ENCODE data around the gene CLEC18A. TPM values are rescaled to one million over a fixed set of nuclear protein-coding genes. Genes with fewer than 3 reads are reported as not detected.

Gene CLEC18A
- total RNA-seq, 4 donors from 2014 or later: 0.48 to 2.7 (median 1.4) TPM

GRCh38 chr16:69924041-69924775, 26.9 kb upstream of the CLEC18A start:
- ATAC-seq (ENCODE audit: low FRiP score): no peak
- no peak for DNase-seq (ENCODE audit: low spot score)
- TF ChIP-seq CTCF (IDR thresholded peaks at IDR 0.05): no peak

- ATAC-seq (ENCODE audit: low FRiP score) (peak; percentile 82), DNase-seq (ENCODE audit: low spot score) (no peak)
- no peak for TF ChIP-seq CTCF (IDR thresholded peaks at IDR 0.05)
Observed at GRCh38 chr16:69924777-69925191, 26.4 kb upstream of the CLEC18A start.

GRCh38 chr16:69925311-69925710, 25.8 kb upstream of the CLEC18A start:
- no peak for TF ChIP-seq CTCF (IDR thresholded peaks at IDR 0.05)
- DNase-seq (ENCODE audit: low spot score): no peak
- ATAC-seq (ENCODE audit: low FRiP score): no peak

- no peak for TF ChIP-seq CTCF (IDR thresholded peaks at IDR 0.05)
- ATAC-seq (ENCODE audit: low FRiP score) (no peak), DNase-seq (ENCODE audit: low spot score) (no peak)
Observed at GRCh38 chr16:69926241-69926640, 24.9 kb upstream of the CLEC18A start.

GRCh38 chr16:69927056-69927757, 23.9 kb upstream of the CLEC18A start:
- ATAC-seq (ENCODE audit: low FRiP score): peak; percentile 49
- DNase-seq (ENCODE audit: low spot score): no peak
- no peak for TF ChIP-seq CTCF (IDR thresholded peaks at IDR 0.05)

- ATAC-seq (ENCODE audit: low FRiP score) (no peak), DNase-seq (ENCODE audit: low spot score) (no peak)
- no peak for TF ChIP-seq CTCF (IDR thresholded peaks at IDR 0.05)
Observed at GRCh38 chr16:69928856-69929400, 22.2 kb upstream of the CLEC18A start.
